Ovary (tissue), 3 donors: ENCODE data around the gene UBE2I.

Experiments used
- EP300 ChIP-seq: sonication (generic); formaldehyde crosslinking; IDR thresholded peaks from one replicate; pipeline ENCODE4 v1.6.1; 2017; ENCODE audit warnings: antibody characterized with exemption
- POLR2A ChIP-seq: fragments of 450-650 bp; IDR thresholded peaks from one replicate; pipeline ENCODE4 v1.6.1; 2017; ENCODE audit warnings: antibody characterized with exemption, mild to moderate bottlenecking, moderate library complexity
- TF ChIP-seq, protein P1 (sequence below), 3 donors: fragments of 450-650 bp in 2 of 3; fragments of 200-600 bp in 1 of 3; IDR thresholded peaks; one replicate each; pipeline versions ENCODE4 v1.5.1 to v1.8.0; 2016 to 2022; ENCODE audit warnings: antibody characterized with exemption in 3 of 3, mild to moderate bottlenecking in 1 of 3
- donor health status: DM: no; HTN: no; CAD: no.

DNA sequence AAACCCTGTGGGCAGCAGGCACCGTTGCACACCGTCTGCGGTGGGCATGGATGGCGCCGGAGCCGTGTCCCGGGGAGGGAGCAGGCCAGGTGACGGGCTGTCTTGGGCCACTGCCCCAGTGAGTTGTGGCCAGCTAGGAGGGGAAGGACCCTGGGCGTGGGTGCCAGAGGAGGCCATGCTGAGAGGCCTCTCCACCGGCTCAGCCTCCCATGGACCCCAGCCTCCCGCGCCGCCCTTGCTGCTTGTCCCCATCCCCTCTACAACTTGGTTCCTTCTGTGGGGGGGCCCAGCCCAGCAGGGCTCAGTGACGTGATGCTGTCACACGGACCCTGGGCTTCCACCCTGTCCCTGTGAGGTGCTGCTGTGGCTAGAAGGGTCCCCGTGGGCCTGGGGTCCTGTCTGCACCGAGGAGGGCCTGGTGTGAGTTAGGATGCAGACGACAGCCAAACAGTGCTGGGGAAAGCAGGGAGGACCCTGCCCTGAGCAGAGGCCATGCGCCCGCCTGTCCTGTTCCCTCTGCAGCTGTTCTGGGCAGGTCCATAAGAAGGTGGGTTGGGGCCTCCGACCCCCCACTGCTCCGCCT lies 11.3 kb downstream of the UBE2I start:
- TF ChIP-seq, protein P1, sequence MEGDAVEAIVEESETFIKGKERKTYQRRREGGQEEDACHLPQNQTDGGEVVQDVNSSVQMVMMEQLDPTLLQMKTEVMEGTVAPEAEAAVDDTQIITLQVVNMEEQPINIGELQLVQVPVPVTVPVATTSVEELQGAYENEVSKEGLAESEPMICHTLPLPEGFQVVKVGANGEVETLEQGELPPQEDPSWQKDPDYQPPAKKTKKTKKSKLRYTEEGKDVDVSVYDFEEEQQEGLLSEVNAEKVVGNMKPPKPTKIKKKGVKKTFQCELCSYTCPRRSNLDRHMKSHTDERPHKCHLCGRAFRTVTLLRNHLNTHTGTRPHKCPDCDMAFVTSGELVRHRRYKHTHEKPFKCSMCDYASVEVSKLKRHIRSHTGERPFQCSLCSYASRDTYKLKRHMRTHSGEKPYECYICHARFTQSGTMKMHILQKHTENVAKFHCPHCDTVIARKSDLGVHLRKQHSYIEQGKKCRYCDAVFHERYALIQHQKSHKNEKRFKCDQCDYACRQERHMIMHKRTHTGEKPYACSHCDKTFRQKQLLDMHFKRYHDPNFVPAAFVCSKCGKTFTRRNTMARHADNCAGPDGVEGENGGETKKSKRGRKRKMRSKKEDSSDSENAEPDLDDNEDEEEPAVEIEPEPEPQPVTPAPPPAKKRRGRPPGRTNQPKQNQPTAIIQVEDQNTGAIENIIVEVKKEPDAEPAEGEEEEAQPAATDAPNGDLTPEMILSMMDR (IDR thresholded peaks at IDR 0.05), result no peak
- no peak for TF ChIP-seq POLR2A
- no peak for TF ChIP-seq EP300
